Brain pericyte (primary cell): ENCODE data around the gene CDH10.

Source experiments
- DNase-seq: peaks from one replicate; pipeline ENCODE4 v3.0.0-alpha.2; 2012; ENCODE audit warnings: low read depth, low spot score

CDH10 gene

DNA sequence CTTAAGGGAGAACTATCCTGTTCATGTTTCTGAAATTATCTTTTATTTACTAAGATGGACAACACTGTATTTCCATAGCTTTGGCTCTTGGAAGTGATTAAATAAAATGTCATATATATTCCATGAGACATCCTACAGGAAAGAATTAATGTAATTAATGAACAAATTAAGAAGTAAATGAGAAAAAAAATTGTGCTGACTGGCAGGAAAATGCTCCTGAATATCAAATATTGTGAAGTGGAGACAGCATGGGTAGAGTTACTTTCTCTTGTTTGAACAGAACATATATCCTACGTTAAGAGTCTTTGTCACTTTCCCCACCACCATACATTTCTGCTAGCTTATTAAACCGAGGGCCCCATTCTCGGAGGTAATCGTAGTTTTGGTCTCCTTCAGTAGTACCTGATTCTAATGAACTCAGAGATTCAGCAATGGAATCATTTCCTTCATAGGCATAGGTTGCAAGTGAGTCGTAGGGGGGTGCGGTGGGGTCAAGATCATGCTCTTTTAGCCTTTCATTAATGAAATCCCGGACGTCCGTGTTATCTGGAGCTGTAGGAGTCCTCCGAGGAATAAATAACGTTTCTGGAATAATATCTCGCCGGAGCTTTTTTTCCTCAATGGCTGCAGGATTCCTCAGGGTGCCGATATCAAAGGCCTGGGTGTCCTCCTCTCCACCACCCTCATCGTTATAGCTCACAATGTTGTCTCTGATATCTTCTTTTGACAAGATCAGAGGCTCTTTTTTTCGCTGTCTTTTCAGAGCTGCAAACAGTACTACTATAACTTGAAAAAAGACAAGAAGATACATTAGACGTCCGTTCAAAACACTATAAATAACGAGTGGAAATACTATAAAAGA lies 157.2 kb downstream of the CDH10 start:
- DNase-seq = no peak

DNA sequence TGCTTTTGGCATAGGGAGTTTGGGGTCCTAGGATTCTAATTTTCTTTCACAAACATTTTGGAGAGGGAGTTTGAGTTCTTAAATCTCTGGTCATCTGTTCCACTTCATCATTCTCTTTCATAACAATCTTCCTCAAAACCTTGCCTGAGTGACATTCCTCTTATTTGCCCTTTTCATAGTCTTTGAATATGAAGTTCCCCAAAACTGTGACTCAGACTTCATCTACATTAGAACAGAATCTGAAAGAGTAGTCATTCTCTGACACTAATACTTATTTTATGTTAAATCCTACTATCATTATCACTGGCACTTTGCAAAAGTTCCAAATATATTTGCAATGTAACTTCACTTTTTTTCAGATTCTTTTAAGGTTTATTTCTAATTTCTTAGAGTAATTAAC lies 163.8 kb downstream of the CDH10 start:
- DNase-seq = no peak

DNA sequence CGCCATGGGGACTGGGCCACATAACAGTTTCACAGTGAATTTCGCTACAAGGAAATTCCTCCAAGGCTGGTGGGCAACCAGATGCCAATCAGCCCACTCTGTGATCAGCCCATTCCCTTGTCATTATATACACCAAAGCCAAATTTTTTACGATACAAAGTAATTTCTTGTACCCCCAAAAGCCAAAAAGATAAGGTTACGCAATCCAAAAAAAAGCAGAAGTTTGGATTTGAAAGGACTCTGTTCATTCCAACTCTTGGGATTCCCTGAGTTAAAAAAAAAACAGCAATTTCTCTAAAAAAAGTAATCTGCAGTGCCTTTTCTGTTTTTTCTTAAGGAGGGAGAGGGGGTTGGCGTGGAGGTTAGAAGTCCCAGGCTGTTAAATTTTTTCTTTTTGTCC lies 166.8 kb downstream of the CDH10 start:
- DNase-seq = no peak

DNA sequence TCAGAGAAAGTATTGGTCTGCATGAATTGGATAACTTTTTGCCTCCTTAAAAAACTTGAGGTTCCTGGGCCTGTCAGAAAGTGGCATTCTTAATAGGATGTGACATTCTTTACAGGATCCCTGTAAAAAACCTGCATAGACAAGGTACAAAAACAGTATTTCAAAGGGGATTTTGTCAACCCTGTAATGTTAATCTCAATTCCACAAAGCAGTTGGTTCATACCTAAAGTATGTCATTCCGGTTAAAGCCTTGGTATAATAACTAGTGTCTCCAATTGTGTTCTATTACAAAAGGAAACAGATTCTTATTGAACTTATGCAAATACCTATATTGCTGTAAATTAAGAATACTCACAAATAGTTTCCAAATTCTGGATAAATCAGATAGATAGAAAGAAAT lies 169.7 kb downstream of the CDH10 start:
- DNase-seq = no peak

DNA sequence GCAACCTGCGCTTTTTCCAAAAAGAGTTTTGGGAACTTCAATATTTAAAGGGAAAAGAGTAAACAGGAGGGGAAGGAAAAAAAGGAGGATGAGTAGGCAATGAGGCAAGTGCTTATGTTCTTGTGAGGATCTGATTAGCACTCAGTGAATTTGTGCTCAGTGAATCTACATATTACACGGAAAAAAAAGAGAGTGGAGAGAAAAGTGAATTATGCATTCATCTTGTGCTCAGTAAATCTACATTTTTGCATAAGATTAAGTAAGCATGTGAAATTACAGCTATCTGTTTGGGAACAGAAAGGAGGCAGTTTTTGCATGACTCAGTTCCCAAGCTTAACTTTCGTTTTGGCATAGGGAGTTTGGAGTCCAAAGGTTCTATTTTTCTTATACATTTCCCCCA lies 170.1 kb downstream of the CDH10 start:
- DNase-seq = no peak

DNA sequence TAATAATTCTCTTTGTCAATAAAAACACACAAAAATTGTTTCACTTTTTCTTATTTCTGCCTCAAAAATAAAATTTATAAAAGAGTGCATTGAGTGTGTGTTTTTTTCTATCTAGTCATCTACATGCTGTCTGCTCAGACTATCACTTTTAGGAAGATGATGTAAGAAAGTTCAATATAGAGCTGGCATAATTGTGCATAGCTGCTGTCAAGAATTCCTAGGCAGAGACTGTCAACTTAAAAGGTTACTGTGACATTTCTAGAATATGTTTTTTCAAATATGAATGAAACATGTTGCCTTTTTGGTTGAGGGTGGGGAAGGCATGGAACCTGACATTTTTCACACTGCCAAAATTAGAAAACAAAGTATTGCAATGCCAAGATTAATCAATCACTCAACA lies 172.3 kb downstream of the CDH10 start:
- no peak for DNase-seq

DNA sequence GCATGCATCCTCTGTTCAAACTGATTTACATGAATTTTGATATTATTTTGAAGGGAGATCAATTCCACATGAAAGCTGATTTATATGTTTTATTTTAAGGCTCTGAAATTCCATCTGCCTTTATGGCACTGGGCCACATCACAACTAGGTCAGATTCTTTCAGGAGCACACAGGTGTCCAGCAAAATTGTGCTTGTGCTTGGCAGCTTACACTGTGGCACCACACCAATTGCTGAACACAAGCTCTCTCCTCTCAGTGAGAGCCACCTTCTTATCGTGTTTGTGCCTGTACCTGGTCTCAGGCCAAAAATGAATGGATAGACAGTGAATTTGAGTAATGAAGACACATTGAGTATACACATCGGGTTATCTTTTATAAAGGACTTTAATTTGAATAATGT lies 200.4 kb downstream of the CDH10 start:
- DNase-seq = no peak

DNA sequence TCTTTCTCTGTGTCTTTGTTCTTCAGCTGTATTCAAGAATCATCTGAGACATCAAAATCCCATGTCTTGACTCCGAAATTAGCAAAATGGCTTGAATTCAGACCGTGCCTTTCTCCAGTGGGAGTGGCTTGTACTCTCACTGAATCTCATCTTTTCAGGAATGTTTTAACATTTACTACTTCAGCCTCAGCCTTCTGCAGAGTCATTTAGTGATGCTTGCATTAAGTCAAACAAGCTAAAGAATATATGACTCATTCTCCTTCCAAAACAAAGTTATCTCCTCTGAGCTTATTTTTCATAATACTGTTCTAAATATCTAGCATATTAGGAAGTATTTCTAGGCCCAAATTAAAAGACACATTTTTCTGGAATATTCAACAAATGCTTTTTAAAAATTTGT lies 205.3 kb downstream of the CDH10 start:
- DNase-seq = no peak
